ENCODE measurements around the gene GALNT4. TPM values are rescaled to one million over a fixed set of nuclear protein-coding genes. Genes with fewer than 3 reads are reported as not detected.

Gene GALNT4
- total and polyA plus RNA-seq, 10 donors, result 2.5 to 22.8 (median 13.5) TPM

- peak overlapping the region in 4 of 8 donors; percentile 15 to 41 (median 27) for H3K27ac ChIP-seq
- no peaks in the 10 kb centered on the region for H3K27me3 ChIP-seq (replicated peaks in 1 of 7)
- TF ChIP-seq CTCF (IDR thresholded peaks at IDR 0.05 in 8 of 11, conservative IDR thresholded peaks at IDR 0.05 in 3 of 11), result no peak
- TF ChIP-seq POLR2A (IDR thresholded peaks at IDR 0.05), result no peak
- no peak for TF ChIP-seq POLR2AphosphoS5 (IDR thresholded peaks at IDR 0.05)
- no peak for DNase-seq
- peaks cover 0 to 33% (median 3%) of the 10 kb centered on the region in 6 donors for H3K36me3 ChIP-seq
- no peaks in the 10 kb centered on the region for H3K9me3 ChIP-seq
- WGBS, 5 donors, result 65 to 81% (median 72%) methylated on average over 2 of the region's 2 CpGs
- peaks cover 0 to 30% (median 11%) of the 10 kb centered on the region in 6 donors for H3K4me1 ChIP-seq
- no peak overlapping the region for H3K4me3 ChIP-seq
- intact Hi-C loops (cut with DNase I; ENCODE audit: low total_unique reads), result no loop called here
These were observed 43.2 kb downstream of the GALNT4 start for GRCh38 chr12:89481213-89481914.

GRCh38 chr12:89479982-89480381 lies 44.6 kb downstream of the GALNT4 start:
- Histone ChIP-seq H3K36me3 (peaks cover 0 to 19% (median 0%) of the 10 kb centered on the region in 6 donors), H3K4me3 (no peak overlapping the region), H3K4me1 (peaks cover 0 to 39% (median 13%) of the 10 kb centered on the region in 6 donors), H3K27ac (no peak overlapping the region), H3K27me3 (replicated peaks in 1 of 7) (no peaks in the 10 kb centered on the region), H3K9me3 (no peaks in the 10 kb centered on the region)
- intact Hi-C loops (cut with DNase I; ENCODE audit: low total_unique reads), result no loop called here
- DNase-seq, result no peak
- 91 to 97% (median 94%) methylated on average over 3 of the region's 3 CpGs for WGBS, 5 donors
- TF ChIP-seq POLR2A (IDR thresholded peaks at IDR 0.05), result no peak
- TF ChIP-seq POLR2AphosphoS5 (IDR thresholded peaks at IDR 0.05), result no peak
- no peak for TF ChIP-seq CTCF (IDR thresholded peaks at IDR 0.05 in 8 of 11, conservative IDR thresholded peaks at IDR 0.05 in 3 of 11)

GRCh38 chr12:89477633-89478279 lies 46.8 kb downstream of the GALNT4 start:
- no peak for DNase-seq
- 77 to 90% (median 86%) methylated on average over 8 of the region's 8 CpGs for WGBS, 5 donors
- no peak for TF ChIP-seq CTCF (IDR thresholded peaks at IDR 0.05 in 8 of 11, conservative IDR thresholded peaks at IDR 0.05 in 3 of 11)
- H3K36me3 ChIP-seq, result peaks cover 0 to 5% (median 0%) of the 10 kb centered on the region in 6 donors
- H3K27me3 ChIP-seq (replicated peaks in 1 of 7), result no peaks in the 10 kb centered on the region
- peaks cover 0 to 48% (median 14%) of the 10 kb centered on the region in 6 donors for H3K4me1 ChIP-seq
- H3K9me3 ChIP-seq, result no peaks in the 10 kb centered on the region
- intact Hi-C loops (cut with DNase I; ENCODE audit: low total_unique reads), result no loop called here
- no peak overlapping the region for H3K4me3 ChIP-seq
- H3K27ac ChIP-seq, result peak overlapping the region in 6 of 8 donors; percentile 4 to 79 (median 52)

GRCh38 chr12:89476904-89477595 lies 47.5 kb downstream of the GALNT4 start:
- Histone ChIP-seq H3K4me3 (no peak overlapping the region), H3K4me1 (peaks cover 0 to 48% (median 14%) of the 10 kb centered on the region in 6 donors), H3K36me3 (peaks cover 0 to 4% (median 0%) of the 10 kb centered on the region in 6 donors), H3K27ac (peak overlapping the region in 6 of 8 donors; percentile 4 to 79 (median 52)), H3K27me3 (replicated peaks in 1 of 7) (no peaks in the 10 kb centered on the region), H3K9me3 (no peaks in the 10 kb centered on the region)
- WGBS, 5 donors, result 60 to 78% (median 72%) methylated on average over 4 of the region's 4 CpGs
- DNase-seq, result no peak
- TF ChIP-seq POLR2A (IDR thresholded peaks at IDR 0.05) (no peak), CTCF (IDR thresholded peaks at IDR 0.05 in 8 of 11, conservative IDR thresholded peaks at IDR 0.05 in 3 of 11) (no peak), POLR2AphosphoS5 (IDR thresholded peaks at IDR 0.05) (no peak)
- intact Hi-C loops (cut with DNase I; ENCODE audit: low total_unique reads), result no loop called here

All from spleen (tissue), 11 donors.